ENCODE measurements around the gene HBA1.
"Not testable (repeated sequence)": the region's sequence is repeated elsewhere in the genome, so short reads cannot be mapped to it uniquely, and the experiment has no call there.

DNA sequence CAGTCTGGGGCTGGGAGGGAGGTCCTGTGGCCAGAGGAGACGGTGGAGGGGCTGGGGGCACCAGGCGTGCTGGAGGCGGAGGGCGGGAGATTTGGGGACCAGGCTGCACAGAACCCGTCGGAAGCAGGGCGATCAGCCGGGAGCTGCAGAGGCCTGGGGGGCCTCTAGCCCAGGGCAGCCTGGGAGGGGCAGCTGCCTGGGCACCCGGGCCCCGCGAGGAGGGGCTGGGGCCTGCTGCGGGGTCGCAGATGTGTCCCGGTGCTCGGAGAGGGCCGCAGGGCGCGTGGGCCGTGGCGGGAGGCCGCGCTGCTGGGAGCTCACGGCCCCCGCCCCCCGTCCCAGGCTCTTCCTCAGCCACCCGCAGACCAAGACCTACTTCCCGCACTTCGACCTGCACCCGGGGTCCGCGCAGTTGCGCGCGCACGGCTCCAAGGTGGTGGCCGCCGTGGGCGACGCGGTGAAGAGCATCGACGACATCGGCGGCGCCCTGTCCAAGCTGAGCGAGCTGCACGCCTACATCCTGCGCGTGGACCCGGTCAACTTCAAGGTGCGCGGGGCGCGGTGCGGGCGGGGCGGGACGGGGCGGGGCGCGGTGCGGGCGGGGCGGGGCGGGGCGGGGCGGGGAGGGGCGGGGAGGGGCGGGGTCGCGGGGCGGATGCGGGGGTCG, 22.8 kb upstream of the HBA1 start:
- TF ChIP-seq POLR2AphosphoS5, TAF1, POLR2A, SPI1 (IDR thresholded peaks at IDR 0.05; ENCODE audit: low read depth, low read length): not testable (repeated sequence)

Measured in GM12891 (cell line).